ENCODE measurements around the gene SDHAF3.

- TF ChIP-seq CTCF (IDR thresholded peaks at IDR 0.05; ENCODE audit: low read depth, low read length) (no peak), MAX (IDR thresholded peaks at IDR 0.05; ENCODE audit: low read depth, low read length) (no peak), POLR2A (IDR thresholded peaks at IDR 0.05; ENCODE audit: extremely low read depth, insufficient read length) (no peak), MYC (IDR thresholded peaks at IDR 0.05; ENCODE audit: low read depth, low read length) (no peak)
These were observed 20.8 kb upstream of the SDHAF3 start for GRCh38 chr7:97096661-97097060.
